Measurements from ENCODE around the gene TMPRSS7.
"Not testable (repeated sequence)": the region's sequence is repeated elsewhere in the genome, so short reads cannot be mapped to it uniquely, and the experiment has no call there.

The TMPRSS7 gene

GRCh38 chr3:112056451-112056929 is 22.0 kb downstream of the TMPRSS7 start:
- no peak overlapping the region for H3K4me2 ChIP-seq (ENCODE audit: insufficient read depth, low read length, poor library complexity, severe bottlenecking)
- DNase-seq (ENCODE audit: low spot score) = no peak
- no peaks in the 10 kb centered on the region for H3K79me1 ChIP-seq (ENCODE audit: low read depth, low read length)
- H2BK12ac ChIP-seq (ENCODE audit: low read length) = no peak overlapping the region
- H2AFZ ChIP-seq (ENCODE audit: low read length) = no peak overlapping the region
- no peak overlapping the region for H3K4ac ChIP-seq (ENCODE audit: low read length)
- H2AK5ac ChIP-seq (ENCODE audit: low read depth, low read length) = no peak overlapping the region
- no peak overlapping the region for H4K8ac ChIP-seq (ENCODE audit: low read depth, low read length)
- no peak overlapping the region for H2BK120ac ChIP-seq (ENCODE audit: low read depth, low read length)
- H3K36me3 ChIP-seq (replicated peaks in 1 of 2; ENCODE audit: control insufficient read depth in 2 of 2, insufficient read depth in 2 of 2, low read length in 2 of 2) = no peaks in the 10 kb centered on the region
- H4K91ac ChIP-seq (ENCODE audit: low read depth, low read length, poor library complexity) = no peak overlapping the region
- H3K23ac ChIP-seq (ENCODE audit: low read depth, low read length, poor library complexity) = no peak overlapping the region
- H3K27ac ChIP-seq (replicated peaks; ENCODE audit: low read length) = no peak overlapping the region
- H3K27me3 ChIP-seq (ENCODE audit: control insufficient read depth in 3 of 3, insufficient read depth in 3 of 3, low read depth in 1 of 3, low read length in 3 of 3) = no peaks in the 10 kb centered on the region
- H3K14ac ChIP-seq (ENCODE audit: low read length) = no peak overlapping the region
- H3K4me3 ChIP-seq (ENCODE audit: low read length in 2 of 2) = no peak overlapping the region
- WGBS, 2 donors (ENCODE audit: extremely low coverage in 2 of 2, insufficient read length in 2 of 2, insufficient replicate concordance in 1 of 2) = no CpG with 5 or more reads among the region's 6 CpGs
- no peak overlapping the region for H3K18ac ChIP-seq (ENCODE audit: low read length)
- H2BK5ac ChIP-seq (ENCODE audit: low read length) = no peak overlapping the region
- no peak overlapping the region for H2BK15ac ChIP-seq (ENCODE audit: low read length)
- no peak overlapping the region for H3K9ac ChIP-seq (ENCODE audit: low read depth, low read length, poor library complexity)
- peaks cover 4 to 6% of the 10 kb centered on the region in 2 donors for H3K4me1 ChIP-seq (ENCODE audit: control insufficient read depth in 2 of 2, insufficient read depth in 1 of 2, low read depth in 1 of 2, low read length in 2 of 2)
- H3K9me3 ChIP-seq (replicated peaks in 1 of 2; ENCODE audit: control insufficient read depth in 2 of 2, insufficient read depth in 1 of 2, low read depth in 1 of 2, low read length in 2 of 2) = no peaks in the 10 kb centered on the region

- Histone ChIP-seq H3K9me3 (replicated peaks in 1 of 2; ENCODE audit: control insufficient read depth in 2 of 2, insufficient read depth in 1 of 2, low read depth in 1 of 2, low read length in 2 of 2) (no peaks in the 10 kb centered on the region), H3K18ac (ENCODE audit: low read length) (no peak overlapping the region), H3K36me3 (replicated peaks in 1 of 2; ENCODE audit: control insufficient read depth in 2 of 2, insufficient read depth in 2 of 2, low read length in 2 of 2) (no peaks in the 10 kb centered on the region), H3K4me1 (ENCODE audit: control insufficient read depth in 2 of 2, insufficient read depth in 1 of 2, low read depth in 1 of 2, low read length in 2 of 2) (peaks cover 0 to 2% of the 10 kb centered on the region in 2 donors), H3K9ac (ENCODE audit: low read depth, low read length, poor library complexity) (no peak overlapping the region), H2AFZ (ENCODE audit: low read length) (no peak overlapping the region), H3K14ac (ENCODE audit: low read length) (no peak overlapping the region), H3K27me3 (ENCODE audit: control insufficient read depth in 3 of 3, insufficient read depth in 3 of 3, low read depth in 1 of 3, low read length in 3 of 3) (no peaks in the 10 kb centered on the region), H3K4me3 (ENCODE audit: low read length in 2 of 2) (no peak overlapping the region), H4K8ac (ENCODE audit: low read depth, low read length) (no peak overlapping the region), H3K4me2 (ENCODE audit: insufficient read depth, low read length, poor library complexity, severe bottlenecking) (no peak overlapping the region), H2BK120ac (ENCODE audit: low read depth, low read length) (no peak overlapping the region), H3K79me1 (ENCODE audit: low read depth, low read length) (no peaks in the 10 kb centered on the region), H2BK15ac (ENCODE audit: low read length) (no peak overlapping the region), H3K4ac (ENCODE audit: low read length) (no peak overlapping the region), H4K91ac (ENCODE audit: low read depth, low read length, poor library complexity) (no peak overlapping the region), H2BK12ac (ENCODE audit: low read length) (no peak overlapping the region), H2AK5ac (ENCODE audit: low read depth, low read length) (no peak overlapping the region), H3K23ac (ENCODE audit: low read depth, low read length, poor library complexity) (no peak overlapping the region), H2BK5ac (ENCODE audit: low read length) (no peak overlapping the region), H3K27ac (replicated peaks; ENCODE audit: low read length) (no peak overlapping the region)
- no CpG with 5 or more reads among the region's 1 CpG for WGBS, 2 donors (ENCODE audit: extremely low coverage in 2 of 2, insufficient read length in 2 of 2, insufficient replicate concordance in 1 of 2)
- no peak for DNase-seq (ENCODE audit: low spot score)
These were observed 25.0 kb downstream of the TMPRSS7 start for GRCh38 chr3:112059497-112059896.

- Histone ChIP-seq H3K36me3 (replicated peaks in 1 of 2; ENCODE audit: control insufficient read depth in 2 of 2, insufficient read depth in 2 of 2, low read length in 2 of 2) (no peaks in the 10 kb centered on the region), H4K91ac (ENCODE audit: low read depth, low read length, poor library complexity) (no peak overlapping the region), H2BK15ac (ENCODE audit: low read length) (no peak overlapping the region), H3K27me3 (ENCODE audit: control insufficient read depth in 3 of 3, insufficient read depth in 3 of 3, low read depth in 1 of 3, low read length in 3 of 3) (no peaks in the 10 kb centered on the region), H3K27ac (replicated peaks; ENCODE audit: low read length) (no peak overlapping the region), H2BK5ac (ENCODE audit: low read length) (no peak overlapping the region), H3K23ac (ENCODE audit: low read depth, low read length, poor library complexity) (no peak overlapping the region), H3K18ac (ENCODE audit: low read length) (no peak overlapping the region), H2BK120ac (ENCODE audit: low read depth, low read length) (no peak overlapping the region), H3K4me2 (ENCODE audit: insufficient read depth, low read length, poor library complexity, severe bottlenecking) (no peak overlapping the region), H4K8ac (ENCODE audit: low read depth, low read length) (no peak overlapping the region), H2BK12ac (ENCODE audit: low read length) (no peak overlapping the region), H3K9ac (ENCODE audit: low read depth, low read length, poor library complexity) (no peak overlapping the region), H3K4me1 (ENCODE audit: control insufficient read depth in 2 of 2, insufficient read depth in 1 of 2, low read depth in 1 of 2, low read length in 2 of 2) (peaks cover 0 to 2% of the 10 kb centered on the region in 2 donors), H2AK5ac (ENCODE audit: low read depth, low read length) (no peak overlapping the region), H2AFZ (ENCODE audit: low read length) (no peak overlapping the region), H3K79me1 (ENCODE audit: low read depth, low read length) (no peaks in the 10 kb centered on the region), H3K14ac (ENCODE audit: low read length) (no peak overlapping the region), H3K9me3 (replicated peaks in 1 of 2; ENCODE audit: control insufficient read depth in 2 of 2, insufficient read depth in 1 of 2, low read depth in 1 of 2, low read length in 2 of 2) (no peaks in the 10 kb centered on the region), H3K4me3 (ENCODE audit: low read length in 2 of 2) (no peak overlapping the region), H3K4ac (ENCODE audit: low read length) (no peak overlapping the region)
- no peak for DNase-seq (ENCODE audit: low spot score)
- no CpG with 5 or more reads among the region's 3 CpGs for WGBS, 2 donors (ENCODE audit: extremely low coverage in 2 of 2, insufficient read length in 2 of 2, insufficient replicate concordance in 1 of 2)
These were observed 26.6 kb downstream of the TMPRSS7 start for GRCh38 chr3:112061152-112061551.

GRCh38 chr3:112072387-112073060 is 38.0 kb downstream of the TMPRSS7 start:
- not testable (repeated sequence) for H2BK120ac ChIP-seq (ENCODE audit: low read depth, low read length); H4K91ac ChIP-seq (ENCODE audit: low read depth, low read length, poor library complexity); H3K4me2 ChIP-seq (ENCODE audit: insufficient read depth, low read length, poor library complexity, severe bottlenecking); H3K4ac ChIP-seq (ENCODE audit: low read length); H2AFZ ChIP-seq (ENCODE audit: low read length); H3K18ac ChIP-seq (ENCODE audit: low read length); H3K79me1 ChIP-seq (ENCODE audit: low read depth, low read length); DNase-seq (ENCODE audit: low spot score); H3K4me3 ChIP-seq (ENCODE audit: low read length in 2 of 2); H2AK5ac ChIP-seq (ENCODE audit: low read depth, low read length); H3K27me3 ChIP-seq (ENCODE audit: control insufficient read depth in 3 of 3, insufficient read depth in 3 of 3, low read depth in 1 of 3, low read length in 3 of 3); H3K9ac ChIP-seq (ENCODE audit: low read depth, low read length, poor library complexity); H3K36me3 ChIP-seq (replicated peaks in 1 of 2; ENCODE audit: control insufficient read depth in 2 of 2, insufficient read depth in 2 of 2, low read length in 2 of 2); H3K4me1 ChIP-seq (ENCODE audit: control insufficient read depth in 2 of 2, insufficient read depth in 1 of 2, low read depth in 1 of 2, low read length in 2 of 2); H2BK12ac ChIP-seq (ENCODE audit: low read length); H2BK5ac ChIP-seq (ENCODE audit: low read length); H3K14ac ChIP-seq (ENCODE audit: low read length); H3K23ac ChIP-seq (ENCODE audit: low read depth, low read length, poor library complexity); H2BK15ac ChIP-seq (ENCODE audit: low read length); H3K9me3 ChIP-seq (replicated peaks in 1 of 2; ENCODE audit: control insufficient read depth in 2 of 2, insufficient read depth in 1 of 2, low read depth in 1 of 2, low read length in 2 of 2); H4K8ac ChIP-seq (ENCODE audit: low read depth, low read length); H3K27ac ChIP-seq (replicated peaks; ENCODE audit: low read length)
- no CpG with 5 or more reads among the region's 8 CpGs for WGBS, 2 donors (ENCODE audit: extremely low coverage in 2 of 2, insufficient read length in 2 of 2, insufficient replicate concordance in 1 of 2)

All from neuronal stem cell (in vitro differentiated cells).